ENCODE measurements around the gene SLC12A1.

DNA sequence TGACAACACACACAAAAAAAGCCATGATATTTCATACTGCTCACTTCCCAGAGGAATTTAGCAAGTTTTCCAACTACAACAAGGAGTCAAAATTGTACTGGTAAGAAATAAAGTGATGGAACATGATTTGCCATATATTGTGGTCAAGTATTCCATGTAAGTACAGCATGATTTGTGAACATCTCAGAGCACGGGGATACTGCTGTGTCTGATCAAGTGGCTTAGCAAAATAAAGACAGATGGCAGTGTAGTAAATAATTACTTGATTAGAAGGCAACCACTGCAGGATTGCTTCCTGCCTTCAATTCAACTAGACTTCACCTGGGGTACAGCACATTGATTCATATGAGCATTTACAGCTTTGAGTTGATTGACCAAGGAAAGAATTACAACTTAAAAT is 73.5 kb downstream of the SLC12A1 start:
- TF ChIP-seq, protein P1, sequence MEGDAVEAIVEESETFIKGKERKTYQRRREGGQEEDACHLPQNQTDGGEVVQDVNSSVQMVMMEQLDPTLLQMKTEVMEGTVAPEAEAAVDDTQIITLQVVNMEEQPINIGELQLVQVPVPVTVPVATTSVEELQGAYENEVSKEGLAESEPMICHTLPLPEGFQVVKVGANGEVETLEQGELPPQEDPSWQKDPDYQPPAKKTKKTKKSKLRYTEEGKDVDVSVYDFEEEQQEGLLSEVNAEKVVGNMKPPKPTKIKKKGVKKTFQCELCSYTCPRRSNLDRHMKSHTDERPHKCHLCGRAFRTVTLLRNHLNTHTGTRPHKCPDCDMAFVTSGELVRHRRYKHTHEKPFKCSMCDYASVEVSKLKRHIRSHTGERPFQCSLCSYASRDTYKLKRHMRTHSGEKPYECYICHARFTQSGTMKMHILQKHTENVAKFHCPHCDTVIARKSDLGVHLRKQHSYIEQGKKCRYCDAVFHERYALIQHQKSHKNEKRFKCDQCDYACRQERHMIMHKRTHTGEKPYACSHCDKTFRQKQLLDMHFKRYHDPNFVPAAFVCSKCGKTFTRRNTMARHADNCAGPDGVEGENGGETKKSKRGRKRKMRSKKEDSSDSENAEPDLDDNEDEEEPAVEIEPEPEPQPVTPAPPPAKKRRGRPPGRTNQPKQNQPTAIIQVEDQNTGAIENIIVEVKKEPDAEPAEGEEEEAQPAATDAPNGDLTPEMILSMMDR (IDR thresholded peaks at IDR 0.05) = no peak
- no peak for TF ChIP-seq POLR2A (IDR thresholded peaks at IDR 0.05)

All from Peyer's patch (tissue), 4 donors.